Esophagus (tissue), 2 donors: ENCODE results near the gene PDE12. TPM values are rescaled to one million over a fixed set of nuclear protein-coding genes. Genes with fewer than 3 reads are reported as not detected.
A peak's percentile ranks its signal among the peaks of the same experiment; 100 is the strongest.

Experiments
- H3K27ac ChIP-seq, 2 donors: one replicate each; pipeline ENCODE4 v1.5.1; 2013; ENCODE audit warnings: low read depth in 2 of 2, mild to moderate bottlenecking in 2 of 2, inconsistent platforms in 1 of 2, low read length in 1 of 2, moderate library complexity in 1 of 2
- H3K27me3 ChIP-seq, 2 donors: one replicate each; pipeline ENCODE4 v1.6.1; 2013; ENCODE audit warnings: low read length in 2 of 2, control low read depth in 1 of 2, mild to moderate bottlenecking in 1 of 2; ENCODE audit not compliant: insufficient read depth in 2 of 2, control insufficient read depth in 1 of 2
- H3K36me3 ChIP-seq, 2 donors: one replicate each; pipeline ENCODE4 v1.6.1; 2013; ENCODE audit warnings: low read length in 1 of 2; ENCODE audit not compliant: control insufficient read depth in 2 of 2, insufficient read depth in 2 of 2
- H3K4me1 ChIP-seq, 2 donors: one replicate each; pipeline ENCODE4 v1.6.1; 2013; ENCODE audit warnings: low read length in 1 of 2; ENCODE audit not compliant: control insufficient read depth in 2 of 2, insufficient read depth in 2 of 2
- H3K4me3 ChIP-seq, 2 donors: one replicate each; pipeline ENCODE4 v1.5.1; 2013; ENCODE audit warnings: low read length in 2 of 2, mild to moderate bottlenecking in 2 of 2, low read depth in 1 of 2, moderate library complexity in 1 of 2
- H3K9me3 ChIP-seq, 2 donors: one replicate each; pipeline ENCODE4 v1.6.1; 2013; ENCODE audit warnings: mild to moderate bottlenecking in 2 of 2, low read depth in 1 of 2, low read length in 1 of 2, moderate library complexity in 1 of 2; ENCODE audit not compliant: control insufficient read depth in 2 of 2, insufficient read depth in 1 of 2
- WGBS, 2 donors: extraction: QIAGEN DNeasy Blood & Tissue Kit; methylation state at CpG; one replicate each; pipeline ENCODE4 v1.1.7; 2013; 5-methylcytosine and 5-hydroxymethylcytosine counted together
- polyA plus RNA-seq, 2 donors: library from polyadenylated mRNA; stranded (reverse); fragments of 200-250 nt; gene quantifications; one replicate each; pipeline ENCODE4 v1.2.3, GENCODE V29; 2013
- donor health status: healthy with polysubstance abuse.
- donor health status: Bipolar disorder and iron deficiency.

Gene PDE12, protein sequence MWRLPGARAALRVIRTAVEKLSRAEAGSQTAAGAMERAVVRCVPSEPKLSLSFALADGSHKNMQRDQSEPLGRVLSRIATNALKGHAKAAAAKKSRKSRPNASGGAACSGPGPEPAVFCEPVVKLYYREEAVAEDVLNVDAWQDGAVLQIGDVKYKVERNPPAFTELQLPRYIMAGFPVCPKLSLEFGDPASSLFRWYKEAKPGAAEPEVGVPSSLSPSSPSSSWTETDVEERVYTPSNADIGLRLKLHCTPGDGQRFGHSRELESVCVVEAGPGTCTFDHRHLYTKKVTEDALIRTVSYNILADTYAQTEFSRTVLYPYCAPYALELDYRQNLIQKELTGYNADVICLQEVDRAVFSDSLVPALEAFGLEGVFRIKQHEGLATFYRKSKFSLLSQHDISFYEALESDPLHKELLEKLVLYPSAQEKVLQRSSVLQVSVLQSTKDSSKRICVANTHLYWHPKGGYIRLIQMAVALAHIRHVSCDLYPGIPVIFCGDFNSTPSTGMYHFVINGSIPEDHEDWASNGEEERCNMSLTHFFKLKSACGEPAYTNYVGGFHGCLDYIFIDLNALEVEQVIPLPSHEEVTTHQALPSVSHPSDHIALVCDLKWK
- polyA plus RNA-seq = 1 to 10 TPM; 3.0 to 7.7 TPM

GRCh38 chr3:57555738-57556458 is at the start of gene PDE12:
Gene PDE12 (plus strand): TSS chr3:57556274. CDS start chr3:57556380, 106 bp downstream.
- Histone ChIP-seq H3K27ac (peak within 1 kb of the TSS; percentile 94 to 96), H3K9me3 (no peaks in the 10 kb centered on the region), H3K36me3 (peaks cover 3% of the 10 kb centered on the region in 2 donors), H3K4me3 (peak within 1 kb of the TSS; percentile 94 to 97), H3K4me1 (peaks cover 1 to 3% of the 10 kb centered on the region in 2 donors), H3K27me3 (no peaks in the 10 kb centered on the region)
- WGBS, 2 donors = 0 to 1% methylated on average over 54 of the region's 54 CpGs

DNA sequence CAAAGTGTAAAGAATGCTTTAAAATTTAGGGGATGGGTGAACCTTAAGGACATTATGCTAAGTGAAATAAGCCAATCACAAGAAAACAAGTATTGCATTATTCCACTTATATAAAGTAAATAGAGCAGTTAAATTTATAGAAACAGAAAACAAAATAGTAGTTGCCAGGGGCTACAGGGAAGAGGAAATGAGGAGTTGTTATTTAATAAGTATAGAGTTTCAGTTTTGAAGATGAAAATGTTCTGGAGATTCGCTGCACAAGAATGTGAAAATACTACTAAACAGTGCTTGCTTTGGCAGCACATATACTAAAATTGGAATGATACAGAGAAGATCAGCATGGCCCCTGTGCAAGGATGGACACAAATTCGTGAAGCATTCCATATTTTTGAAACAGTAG is 43.9 kb upstream of the PDE12 start:
- no peaks in the 10 kb centered on the region for H3K9me3 ChIP-seq
- H3K4me3 ChIP-seq = no peak overlapping the region
- no peaks in the 10 kb centered on the region for H3K27me3 ChIP-seq
- H3K27ac ChIP-seq = no peak overlapping the region
- H3K4me1 ChIP-seq = no peaks in the 10 kb centered on the region
- no peaks in the 10 kb centered on the region for H3K36me3 ChIP-seq
- WGBS, 2 donors = 47 to 53% methylated on average over 2 of the region's 2 CpGs

DNA sequence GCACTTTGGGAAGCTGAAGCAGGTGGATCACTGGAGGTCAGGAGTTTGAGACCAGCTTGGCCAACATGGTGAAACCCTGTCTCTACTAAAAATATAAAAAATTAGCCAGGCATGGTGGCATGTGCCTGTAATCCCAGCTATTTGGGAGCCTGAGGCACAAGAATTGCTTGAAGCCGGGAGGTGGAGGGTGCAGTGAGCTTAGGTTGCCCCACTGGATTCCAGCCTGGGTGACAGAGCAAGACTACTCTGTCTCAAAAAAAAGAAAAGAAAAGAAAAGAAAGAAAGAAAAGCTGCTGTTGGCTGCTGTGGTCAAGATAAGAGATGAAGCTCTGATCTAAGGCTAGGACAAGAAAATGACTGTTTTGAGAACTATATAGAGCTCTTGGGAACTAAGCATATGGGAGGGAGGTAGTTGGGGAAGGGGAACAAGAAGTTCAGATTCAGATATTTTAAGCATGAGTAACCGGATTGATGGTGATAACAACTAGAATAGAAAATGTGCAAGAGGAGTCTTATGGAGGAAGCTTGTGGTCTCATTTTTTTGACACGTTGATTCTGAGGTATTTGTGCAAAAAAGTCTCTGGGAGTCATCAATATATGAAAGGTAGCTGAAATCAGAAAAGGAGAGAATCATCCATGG is 37.7 kb upstream of the PDE12 start:
- H3K27me3 ChIP-seq = no peaks in the 10 kb centered on the region
- no peaks in the 10 kb centered on the region for H3K36me3 ChIP-seq
- no peaks in the 10 kb centered on the region for H3K9me3 ChIP-seq
- no peaks in the 10 kb centered on the region for H3K4me1 ChIP-seq
- 57 to 71% methylated on average over 3 of the region's 3 CpGs for WGBS, 2 donors
- H3K4me3 ChIP-seq = no peak overlapping the region
- H3K27ac ChIP-seq = no peak overlapping the region

DNA sequence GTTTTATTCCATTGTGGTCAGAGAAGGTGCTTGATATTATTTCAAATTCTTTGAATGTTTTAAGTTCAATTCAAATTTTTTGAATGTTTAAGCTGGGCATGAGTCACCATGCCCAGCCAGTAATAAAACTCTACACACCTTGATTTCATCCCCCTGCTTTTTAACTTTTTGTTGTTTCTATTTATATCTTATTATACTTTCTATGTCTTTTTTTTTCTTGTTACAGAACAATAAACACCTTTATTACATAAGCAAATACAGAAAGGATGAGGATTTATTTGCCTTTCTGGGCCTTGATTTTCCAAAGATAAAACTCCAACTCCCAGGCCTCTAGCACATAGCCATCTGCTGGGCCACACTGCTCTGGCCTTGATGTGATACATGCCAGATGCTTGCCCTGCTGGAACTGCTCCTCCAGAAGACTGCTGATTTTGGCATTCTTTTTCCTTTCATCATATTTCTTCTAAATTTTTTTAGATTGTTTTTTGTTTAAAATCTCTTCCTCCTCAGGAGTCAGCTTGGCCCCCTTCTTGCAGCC is 25.9 kb upstream of the PDE12 start:
- H3K27me3 ChIP-seq = peaks cover 0 to 3% of the 10 kb centered on the region in 2 donors
- no peaks in the 10 kb centered on the region for H3K9me3 ChIP-seq
- no peaks in the 10 kb centered on the region for H3K4me1 ChIP-seq
- H3K4me3 ChIP-seq = no peak overlapping the region
- no peak overlapping the region for H3K27ac ChIP-seq
- H3K36me3 ChIP-seq = no peaks in the 10 kb centered on the region

GRCh38 chr3:57538465-57538864 is 17.6 kb upstream of the PDE12 start:
- 75 to 83% methylated on average over 3 of the region's 3 CpGs for WGBS, 2 donors
- Histone ChIP-seq H3K4me1 (no peaks in the 10 kb centered on the region), H3K36me3 (no peaks in the 10 kb centered on the region), H3K27me3 (peaks cover 0 to 3% of the 10 kb centered on the region in 2 donors), H3K4me3 (no peak overlapping the region), H3K9me3 (no peaks in the 10 kb centered on the region), H3K27ac (peak overlapping the region; percentile 4 to 21)

- Histone ChIP-seq H3K9me3 (no peaks in the 10 kb centered on the region), H3K36me3 (no peaks in the 10 kb centered on the region), H3K4me1 (no peaks in the 10 kb centered on the region), H3K27ac (no peak within 1 kb of the TSS), H3K4me3 (peak within 1 kb of the TSS; percentile 16 to 30), H3K27me3 (no peaks in the 10 kb centered on the region)
- WGBS, 2 donors = 9 to 10% methylated on average over 20 of the region's 20 CpGs
Observed at GRCh38 chr3:57544181-57545125, 11.6 kb upstream of the PDE12 start, which contains the start of gene DNAH12. Gene DNAH12 (minus strand): TSS chr3:57544344. CDS start chr3:57542870, 1,474 bp downstream.

- no peaks in the 10 kb centered on the region for H3K27me3 ChIP-seq
- H3K27ac ChIP-seq = no peak overlapping the region
- H3K4me3 ChIP-seq = no peak overlapping the region
- 74 to 81% methylated on average over 7 of the region's 7 CpGs for WGBS, 2 donors
- no peaks in the 10 kb centered on the region for H3K36me3 ChIP-seq
- H3K4me1 ChIP-seq = no peaks in the 10 kb centered on the region
- H3K9me3 ChIP-seq = no peaks in the 10 kb centered on the region
Observed at GRCh38 chr3:57545636-57546268, 10.3 kb upstream of the PDE12 start.

DNA sequence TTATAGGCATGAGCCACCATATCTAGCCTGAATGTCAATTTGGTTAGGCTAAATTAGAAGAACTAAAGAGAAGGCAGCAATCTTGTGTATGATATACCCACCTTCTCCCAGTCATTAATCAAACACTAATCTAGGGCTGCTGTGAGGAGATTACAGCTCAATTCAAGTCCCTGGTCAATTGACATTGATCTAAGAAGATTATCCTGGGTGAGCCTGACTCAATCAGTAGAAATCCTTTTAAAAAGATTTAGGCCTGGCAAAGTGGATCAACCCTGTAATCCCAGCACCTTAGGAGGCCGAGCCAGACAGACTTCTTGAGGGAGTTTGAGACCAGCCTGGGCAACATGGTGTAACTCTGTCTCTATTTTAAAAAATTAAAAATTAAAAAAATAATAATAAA is 9.5 kb upstream of the PDE12 start:
- H3K27ac ChIP-seq = no peak overlapping the region
- H3K4me3 ChIP-seq = no peak overlapping the region
- H3K9me3 ChIP-seq = no peaks in the 10 kb centered on the region
- no peaks in the 10 kb centered on the region for H3K36me3 ChIP-seq
- H3K4me1 ChIP-seq = no peaks in the 10 kb centered on the region
- H3K27me3 ChIP-seq = no peaks in the 10 kb centered on the region
- 71 to 74% methylated on average over 1 of the region's 1 CpG for WGBS, 2 donors
